Right cardiac atrium (tissue), 5 donors: ENCODE measurements around the gene OR4D9. TPM values are rescaled to one million over a fixed set of nuclear protein-coding genes. Genes with fewer than 3 reads are reported as not detected.

Experiments
- ATAC-seq, 2 donors: fragments of 200-7000 bp; cut with Tn5 transposase; one replicate each; pipeline versions ENCODE4 v1.8.0 to v1.9.1; 2020; ENCODE audit warnings: moderate library complexity in 2 of 2, mild to moderate bottlenecking in 1 of 2
- DNase-seq, 3 donors: peaks; one replicate each; pipeline ENCODE4 v3.0.0-alpha.2; 2020
- H3K27ac ChIP-seq: one replicate; pipeline ENCODE4 v1.5.1; 2013; ENCODE audit warnings: mild to moderate bottlenecking, low read length, control low read depth, moderate library complexity
- H3K27me3 ChIP-seq: one replicate; pipeline ENCODE4 v1.6.1; 2013; ENCODE audit not compliant: control insufficient read depth, insufficient read depth
- H3K4me1 ChIP-seq: one replicate; pipeline ENCODE4 v1.6.1; 2013; ENCODE audit warnings: low read length; ENCODE audit not compliant: control insufficient read depth, insufficient read depth
- H3K4me3 ChIP-seq: one replicate; pipeline ENCODE4 v1.5.1; 2013; ENCODE audit warnings: low read length, control low read depth
- H3K9me3 ChIP-seq: one replicate; pipeline ENCODE4 v1.6.1; 2013; ENCODE audit warnings: low read length; ENCODE audit not compliant: control insufficient read depth
- WGBS: extraction: QIAGEN DNeasy Blood & Tissue Kit; methylation state at CpG from one replicate; pipeline ENCODE4 v1.1.7; 2013; 5-methylcytosine and 5-hydroxymethylcytosine counted together
- intact Hi-C, 4 donors: fragments of 100-400 bp; cut with DNase I; formaldehyde crosslinking; loops; one replicate each; pipeline versions ENCODE4 v1.11.0 to v1.14.0; 2022 to 2023
- polyA plus RNA-seq: library from polyadenylated mRNA; stranded (reverse); fragments of 200-250 nt; gene quantifications from one replicate; pipeline ENCODE4 v1.2.3, GENCODE V29; 2013
- total RNA-seq, 4 donors: library from RNA; stranded (reverse); fragmentation: NEBNext Ultra II Directional; extraction: Animal tissue kit (Norgen Biotek cat#: 25700); gene quantifications; one replicate each; pipeline ENCODE4 v1.2.1, GENCODE V29; 2021
- donor health status: healthy with polysubstance abuse.
- donor health status: DM: no; HTN: yes; CAD: no.
- donor health status: DM: no; HTN: no; CAD: no.
- donor health status: DM: no; HTN: yes; CAD: no; lungs with severe emphysema.
- donor health status: DM: yes; HTN: yes; CAD: no.

Gene OR4D9
- total and polyA plus RNA-seq, 5 donors: not detected

- DNase-seq (peak in 1 of 3 donors; percentile 45), ATAC-seq (peak; percentile 72 to 82)
- intact Hi-C loops: loop anchor here in 1 of 4 donors (10.0 kb wide), 1 partner anchor 55 kb away; the partner anchor contains the start of gene OSBP
- Histone ChIP-seq H3K4me3 (peak overlapping the region; percentile 96), H3K27ac (peak overlapping the region; percentile 93), H3K4me1 (peaks cover 2% of the 10 kb centered on the region), H3K27me3 (no peaks in the 10 kb centered on the region), H3K9me3 (no peaks in the 10 kb centered on the region)
- under 1% methylated on average over 18 of the region's 18 CpGs for WGBS
Measured at GRCh38 chr11:59560290-59560701, 49.0 kb downstream of the OR4D9 start.

- Histone ChIP-seq H3K4me1 (peaks cover 2% of the 10 kb centered on the region), H3K27ac (peak overlapping the region; percentile 93), H3K27me3 (no peaks in the 10 kb centered on the region), H3K9me3 (no peaks in the 10 kb centered on the region), H3K4me3 (peak overlapping the region; percentile 96)
- intact Hi-C loops: loop anchor here in 1 of 4 donors (10.0 kb wide), 1 partner anchor 54 kb away; the partner anchor contains the start of gene OSBP
- WGBS: 6% methylated on average over 40 of the region's 40 CpGs
- DNase-seq: peak; percentile 85 to 94 (median 94)
- peak; percentile 90 for ATAC-seq
Measured at GRCh38 chr11:59560702-59561473, 49.5 kb downstream of the OR4D9 start.

GRCh38 chr11:59562292-59562691, 51.0 kb downstream of the OR4D9 start:
- WGBS: 82% methylated on average over 3 of the region's 3 CpGs
- ATAC-seq (no peak), DNase-seq (no peak)
- intact Hi-C loops: loop anchor here in 1 of 4 donors (10.0 kb wide), 1 partner anchor 53 kb away; the partner anchor contains the start of gene OSBP
- H3K4me3 ChIP-seq: no peak overlapping the region
- no peaks in the 10 kb centered on the region for H3K27me3 ChIP-seq
- H3K9me3 ChIP-seq: no peaks in the 10 kb centered on the region
- H3K4me1 ChIP-seq: no peaks in the 10 kb centered on the region
- no peak overlapping the region for H3K27ac ChIP-seq

Other genes with a start within 250 kb of the OR4D9 start
- not detected for gene OR5AN1, start 152.6 kb upstream of the OR4D9 start, total RNA-seq
- not detected for gene OR5AN1, start 152.6 kb upstream of the OR4D9 start, polyA plus RNA-seq
- not detected for gene OR5A2, start 85.1 kb upstream of the OR4D9 start, total RNA-seq
- not detected for gene OR5A2, start 85.1 kb upstream of the OR4D9 start, polyA plus RNA-seq
- not detected for gene OR5A1, start 75.1 kb upstream of the OR4D9 start, total RNA-seq
- not detected for gene OR5A1, start 75.1 kb upstream of the OR4D9 start, polyA plus RNA-seq
- gene OR4D6, start 54.6 kb upstream of the OR4D9 start, total RNA-seq: not detected
- gene OR4D6, start 54.6 kb upstream of the OR4D9 start, polyA plus RNA-seq: not detected
- gene OR4D10, start 38.2 kb upstream of the OR4D9 start, total RNA-seq: not detected
- not detected for gene OR4D10, start 38.2 kb upstream of the OR4D9 start, polyA plus RNA-seq
- not detected for gene OR4D11, start 8.0 kb upstream of the OR4D9 start, total RNA-seq
- gene OR4D11, start 8.0 kb upstream of the OR4D9 start, polyA plus RNA-seq: not detected
- gene OSBP, start 104.2 kb downstream of the OR4D9 start, total RNA-seq: 10 to 100 TPM; 33.9 to 40.6 (median 36.3) TPM
- 16.2 TPM for gene OSBP, start 104.2 kb downstream of the OR4D9 start, polyA plus RNA-seq
- 10 to 100 TPM; 20.2 to 30.2 (median 23.7) TPM for gene PATL1, start 157.5 kb downstream of the OR4D9 start, total RNA-seq
- 11.7 TPM for gene PATL1, start 157.5 kb downstream of the OR4D9 start, polyA plus RNA-seq
- not detected for gene OR10V1, start 202.3 kb downstream of the OR4D9 start, total RNA-seq
- not detected for gene OR10V1, start 202.3 kb downstream of the OR4D9 start, polyA plus RNA-seq
- gene STX3, start 243.8 kb downstream of the OR4D9 start, total RNA-seq: 10 to 100 TPM in 3 of 4 donors, 1 to 10 TPM in 1; 7.4 to 12.0 (median 10.7) TPM
- gene STX3, start 243.8 kb downstream of the OR4D9 start, polyA plus RNA-seq: 7.1 TPM